Progenitor cell of endocrine pancreas (in vitro differentiated cells): Measurements from ENCODE around the gene VGLL4. TPM values are rescaled to one million over a fixed set of nuclear protein-coding genes. Genes with fewer than 3 reads are reported as not detected.
"Not testable (repeated sequence)": the region's sequence is repeated elsewhere in the genome, so short reads cannot be mapped to it uniquely, and the experiment has no call there.

Experiments used
- DNase-seq: peaks from one replicate; pipeline ENCODE4 v3.0.0; 2021; ENCODE audit warnings: low spot score; ENCODE audit not compliant: unreplicated experiment
- H3K27ac Mint-ChIP-seq: 2 replicates; pipeline ENCODE4 v1.8.0; 2021; ENCODE audit warnings: mild to moderate bottlenecking, moderate library complexity, mixed read lengths
- H3K27me3 Mint-ChIP-seq: 2 replicates; pipeline ENCODE4 v1.8.0; 2021; ENCODE audit warnings: mixed read lengths
- H3K36me3 Mint-ChIP-seq: 2 replicates; pipeline ENCODE4 v1.8.0; 2022; ENCODE audit warnings: mixed read lengths; ENCODE audit not compliant: insufficient read depth
- H3K4me1 Mint-ChIP-seq: 2 replicates; pipeline ENCODE4 v1.8.0; 2021; ENCODE audit warnings: low read depth, mixed read lengths
- H3K4me3 Mint-ChIP-seq: 2 replicates; pipeline ENCODE4 v1.8.0; 2021; ENCODE audit warnings: low read depth, mild to moderate bottlenecking, moderate library complexity, mixed read lengths
- H3K9me3 Mint-ChIP-seq: 2 replicates; pipeline ENCODE4 v1.8.0; 2021; ENCODE audit warnings: low read depth, mixed read lengths
- total RNA-seq: library from RNA; stranded (reverse); gene quantifications from 2 replicates; pipeline ENCODE4 v1.2.1, GENCODE V29; 2021
- TF ChIP-seq, protein P1 (sequence below): fragments of 200-600 bp; sonication (generic); IDR thresholded peaks from one replicate; pipeline ENCODE4 v1.5.0; 2021; ENCODE audit warnings: antibody characterized with exemption, mild to moderate bottlenecking; ENCODE audit not compliant: unreplicated experiment

Gene VGLL4
- total RNA-seq, 1 donor from 2014 or later = 93.2 TPM

- TF ChIP-seq, protein P1, sequence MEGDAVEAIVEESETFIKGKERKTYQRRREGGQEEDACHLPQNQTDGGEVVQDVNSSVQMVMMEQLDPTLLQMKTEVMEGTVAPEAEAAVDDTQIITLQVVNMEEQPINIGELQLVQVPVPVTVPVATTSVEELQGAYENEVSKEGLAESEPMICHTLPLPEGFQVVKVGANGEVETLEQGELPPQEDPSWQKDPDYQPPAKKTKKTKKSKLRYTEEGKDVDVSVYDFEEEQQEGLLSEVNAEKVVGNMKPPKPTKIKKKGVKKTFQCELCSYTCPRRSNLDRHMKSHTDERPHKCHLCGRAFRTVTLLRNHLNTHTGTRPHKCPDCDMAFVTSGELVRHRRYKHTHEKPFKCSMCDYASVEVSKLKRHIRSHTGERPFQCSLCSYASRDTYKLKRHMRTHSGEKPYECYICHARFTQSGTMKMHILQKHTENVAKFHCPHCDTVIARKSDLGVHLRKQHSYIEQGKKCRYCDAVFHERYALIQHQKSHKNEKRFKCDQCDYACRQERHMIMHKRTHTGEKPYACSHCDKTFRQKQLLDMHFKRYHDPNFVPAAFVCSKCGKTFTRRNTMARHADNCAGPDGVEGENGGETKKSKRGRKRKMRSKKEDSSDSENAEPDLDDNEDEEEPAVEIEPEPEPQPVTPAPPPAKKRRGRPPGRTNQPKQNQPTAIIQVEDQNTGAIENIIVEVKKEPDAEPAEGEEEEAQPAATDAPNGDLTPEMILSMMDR = no peak
- H3K4me3 Mint-ChIP-seq = no peak overlapping the region
Observed at GRCh38 chr3:11574981-11575669, 68.6 kb downstream of the VGLL4 start.

GRCh38 chr3:11572660-11573059 lies 71.1 kb downstream of the VGLL4 start:
- H3K36me3 Mint-ChIP-seq, DNase-seq, H3K4me3 Mint-ChIP-seq, H3K9me3 Mint-ChIP-seq, H3K27me3 Mint-ChIP-seq, H3K4me1 Mint-ChIP-seq: not testable (repeated sequence)
- peak overlapping the region; percentile 13 for H3K27ac Mint-ChIP-seq

More at GRCh38 chr3:11574981-11575669, 68.6 kb downstream of the VGLL4 start:
- H3K27me3 Mint-ChIP-seq = no peaks in the 10 kb centered on the region
- H3K9me3 Mint-ChIP-seq = peaks cover 2% of the 10 kb centered on the region
- DNase-seq = no peak
- H3K27ac Mint-ChIP-seq = peak overlapping the region; percentile 66
- peaks cover 6% of the 10 kb centered on the region for H3K4me1 Mint-ChIP-seq
- peaks cover 6% of the 10 kb centered on the region for H3K36me3 Mint-ChIP-seq

DNA sequence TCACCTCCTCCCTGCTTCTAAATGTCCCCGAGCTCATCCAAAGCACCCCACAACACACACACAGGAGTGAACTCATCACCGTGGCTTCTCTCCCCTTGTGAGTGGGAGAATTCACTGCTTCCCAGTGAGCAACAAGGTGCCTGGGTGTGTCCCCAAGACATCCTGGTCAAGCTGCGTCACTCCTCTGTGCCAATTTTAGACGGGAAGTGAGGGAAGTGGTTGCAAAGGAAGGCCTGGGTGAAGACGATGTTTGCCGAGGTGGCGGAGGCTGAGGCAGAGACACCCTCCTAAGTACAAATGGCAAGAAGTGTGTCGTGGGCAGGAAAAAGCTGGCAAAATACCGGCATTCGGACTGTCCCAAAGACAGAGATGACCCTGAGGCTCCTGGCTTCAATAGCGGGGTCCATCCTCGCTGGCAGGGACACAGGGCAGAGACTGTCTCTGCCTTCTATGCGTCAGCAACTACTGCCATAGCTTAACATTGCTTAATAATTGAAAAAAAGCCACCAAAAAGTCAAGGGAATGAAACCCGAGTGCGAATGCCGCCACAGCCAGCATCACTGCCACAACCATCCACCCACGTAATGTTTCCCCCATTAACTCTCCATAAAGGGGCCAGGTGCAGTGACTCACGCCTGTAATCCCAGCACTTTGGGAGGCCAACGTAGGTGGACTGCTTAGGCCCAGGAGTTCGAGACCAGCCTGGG lies 72.8 kb downstream of the VGLL4 start:
- Mint-ChIP-seq H3K4me1 (peaks cover 3% of the 10 kb centered on the region), H3K27me3 (no peaks in the 10 kb centered on the region), H3K27ac (peak overlapping the region; percentile 68), H3K4me3 (no peak overlapping the region), H3K36me3 (peaks cover 13% of the 10 kb centered on the region), H3K9me3 (no peaks in the 10 kb centered on the region)
- TF ChIP-seq, protein P1 = no peak
- DNase-seq = no peak

- TF ChIP-seq, protein P1 = no peak
- H3K36me3 Mint-ChIP-seq = peaks cover 13% of the 10 kb centered on the region
- H3K9me3 Mint-ChIP-seq = no peaks in the 10 kb centered on the region
- peaks cover 3% of the 10 kb centered on the region for H3K4me1 Mint-ChIP-seq
- H3K4me3 Mint-ChIP-seq = no peak overlapping the region
- DNase-seq = no peak
- H3K27ac Mint-ChIP-seq = peak overlapping the region; percentile 69
- H3K27me3 Mint-ChIP-seq = no peaks in the 10 kb centered on the region
Observed at GRCh38 chr3:11570251-11570650, 73.5 kb downstream of the VGLL4 start.

DNA sequence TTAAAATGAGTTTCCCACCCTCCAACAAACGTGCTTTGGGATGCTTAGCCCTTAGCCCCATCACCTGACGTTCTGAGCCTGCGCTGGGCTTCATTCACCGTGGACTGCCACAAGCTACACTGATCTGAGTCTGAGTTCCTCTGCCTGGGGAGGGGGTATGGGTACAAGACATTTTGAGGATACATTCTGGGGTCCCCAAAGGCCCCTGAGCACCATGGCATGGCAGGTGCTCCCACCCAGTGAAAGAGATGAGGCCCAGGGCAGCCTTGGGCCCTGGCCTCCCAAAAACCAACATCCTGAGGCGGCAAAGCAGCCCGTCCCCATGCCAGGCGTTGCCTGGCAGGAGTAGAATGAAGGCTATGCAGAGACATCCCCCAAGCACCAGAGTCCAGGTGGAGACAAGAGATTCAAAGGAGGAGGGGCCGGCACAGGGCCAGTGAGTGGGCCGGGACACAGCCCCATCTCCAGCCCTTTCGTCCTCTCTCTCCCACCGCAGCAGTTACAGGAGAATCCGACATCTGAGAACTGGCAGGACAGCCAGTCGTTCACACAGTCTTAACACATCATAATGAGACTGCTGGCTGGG lies 74.5 kb downstream of the VGLL4 start:
- Mint-ChIP-seq H3K4me1 (peaks cover 3% of the 10 kb centered on the region), H3K9me3 (no peaks in the 10 kb centered on the region), H3K27me3 (no peaks in the 10 kb centered on the region), H3K27ac (peak overlapping the region; percentile 20), H3K4me3 (no peak overlapping the region), H3K36me3 (peaks cover 13% of the 10 kb centered on the region)
- DNase-seq = no peak
- TF ChIP-seq, protein P1 = no peak
